CD14-positive monocyte (primary cell): ENCODE results near the gene TBCK. TPM values are rescaled to one million over a fixed set of nuclear protein-coding genes. Genes with fewer than 3 reads are reported as not detected.
A peak's percentile ranks its signal among the peaks of the same experiment; 100 is the strongest.

Source experiments
- DNase-seq, 3 donors: peaks; one replicate each; pipeline ENCODE4 v3.0.0-alpha.2; 2011 to 2022
- H2AFZ ChIP-seq: 2 replicates; pipeline ENCODE4 v1.6.0; 2012; ENCODE audit warnings: mild to moderate bottlenecking, low read depth, low read length, inconsistent platforms; ENCODE audit not compliant: insufficient read depth, poor library complexity, severe bottlenecking
- H3K27ac ChIP-seq, 2 donors: 1 replicate in 1 of 2; 2 replicates in 1 of 2; pipeline ENCODE4 v1.5.1; 2012 to 2013; ENCODE audit warnings: low read length in 2 of 2, control low read depth in 1 of 2, inconsistent platforms in 1 of 2, low read depth in 1 of 2, mild to moderate bottlenecking in 1 of 2
- H3K27me3 ChIP-seq, 2 donors: one replicate each; pipeline versions ENCODE4 v1.6.0 to v1.6.1; 2011 to 2013; ENCODE audit warnings: low read length in 2 of 2; ENCODE audit not compliant: control insufficient read depth in 2 of 2, insufficient read depth in 2 of 2
- H3K36me3 ChIP-seq, 2 donors: replicated peaks in 1 of 2; 1 replicate in 1 of 2; 2 replicates in 1 of 2; pipeline versions ENCODE4 v1.5.1 to v1.6.1; 2012 to 2013; ENCODE audit warnings: low read length in 2 of 2, control low read depth in 1 of 2, inconsistent platforms in 1 of 2, mild to moderate bottlenecking in 1 of 2; ENCODE audit not compliant: insufficient read depth in 2 of 2, control insufficient read depth in 1 of 2
- H3K4me1 ChIP-seq, 2 donors: 1 replicate in 1 of 2; 2 replicates in 1 of 2; pipeline versions ENCODE4 v1.5.1 to v1.6.1; 2012 to 2013; ENCODE audit warnings: low read length in 2 of 2, control low read depth in 1 of 2, inconsistent platforms in 1 of 2, mild to moderate bottlenecking in 1 of 2, moderate library complexity in 1 of 2; ENCODE audit not compliant: insufficient read depth in 2 of 2, control insufficient read depth in 1 of 2
- H3K4me2 ChIP-seq: replicated peaks from 2 replicates; pipeline ENCODE3; 2012; ENCODE audit warnings: low read length, moderate library complexity, mild to moderate bottlenecking; ENCODE audit not compliant: poor library complexity, severe bottlenecking; ENCODE audit errors: extremely low read depth
- H3K4me3 ChIP-seq, 3 experiments: fragments of 200-600 bp in 1 of 3; sonication (generic) in 1 of 3; replicated peaks in 1 of 3; 1 replicate in 2 of 3; 2 replicates in 1 of 3; pipeline ENCODE4 v1.5.1; 2011 to 2013; ENCODE audit warnings: low read length in 3 of 3, mild to moderate bottlenecking in 3 of 3, control low read depth in 2 of 3, low read depth in 2 of 3, inconsistent platforms in 1 of 3, moderate library complexity in 1 of 3
- H3K79me2 ChIP-seq: 2 replicates; pipeline ENCODE4 v1.6.0; 2012; ENCODE audit warnings: mild to moderate bottlenecking, control low read depth, inconsistent platforms, low read length, moderate library complexity; ENCODE audit not compliant: insufficient read depth
- H3K9ac ChIP-seq: 2 replicates; pipeline ENCODE4 v1.6.0; 2017; ENCODE audit warnings: low read length, mild to moderate bottlenecking; ENCODE audit not compliant: insufficient read depth, poor library complexity, severe bottlenecking
- H3K9me3 ChIP-seq, 2 donors: replicated peaks in 1 of 2; 1 replicate in 1 of 2; 2 replicates in 1 of 2; pipeline versions ENCODE4 v1.5.1 to v1.6.1; 2012 to 2013; ENCODE audit warnings: low read length in 2 of 2, control low read depth in 1 of 2; ENCODE audit not compliant: control insufficient read depth in 1 of 2, insufficient read depth in 1 of 2
- H4K20me1 ChIP-seq: 2 replicates; pipeline ENCODE4 v1.6.0; 2012; ENCODE audit warnings: mild to moderate bottlenecking, low read length, control low read depth, moderate library complexity; ENCODE audit not compliant: insufficient read depth
- H3K27ac Mint-ChIP-seq, 7 donors: one replicate each; pipeline ENCODE4 v1.8.0; 2020; ENCODE audit warnings: mild to moderate bottlenecking in 7 of 7, mixed read lengths in 7 of 7, moderate library complexity in 6 of 7, inconsistent platforms in 2 of 7
- H3K27me3 Mint-ChIP-seq, 3 donors: one replicate each; pipeline ENCODE4 v1.8.0; 2021 to 2022; ENCODE audit warnings: low read depth in 3 of 3, mild to moderate bottlenecking in 3 of 3, mixed read lengths in 3 of 3, moderate library complexity in 3 of 3, inconsistent platforms in 1 of 3
- H3K36me3 Mint-ChIP-seq, 2 donors: one replicate each; pipeline ENCODE4 v1.8.0; 2020; ENCODE audit warnings: mixed read lengths in 2 of 2, inconsistent platforms in 1 of 2, mild to moderate bottlenecking in 1 of 2
- H3K4me1 Mint-ChIP-seq: one replicate; pipeline ENCODE4 v1.8.0; 2020; ENCODE audit warnings: mild to moderate bottlenecking, mixed read lengths
- H3K4me3 Mint-ChIP-seq, 2 donors: one replicate each; pipeline ENCODE4 v1.8.0; 2020; ENCODE audit warnings: mild to moderate bottlenecking in 2 of 2, mixed read lengths in 2 of 2, moderate library complexity in 1 of 2
- H3K9me3 Mint-ChIP-seq, 7 donors: one replicate each; pipeline ENCODE4 v1.8.0; 2020 to 2022; ENCODE audit warnings: mixed read lengths in 7 of 7, mild to moderate bottlenecking in 6 of 7, moderate library complexity in 6 of 7, inconsistent platforms in 2 of 7
- CTCF ChIP-seq: fragments of 200-600 bp; IDR thresholded peaks from one replicate; pipeline ENCODE4 v1.8.0; 2022; ENCODE audit warnings: antibody characterized with exemption, mild to moderate bottlenecking
- WGBS: methylation state at CpG from one replicate; pipeline ENCODE4 v1.1.5; 2013; ENCODE audit warnings: missing lambda C conversion rate; ENCODE audit not compliant: insufficient coverage; 5-methylcytosine and 5-hydroxymethylcytosine counted together
- intact Hi-C, 2 donors: fragments of 100-400 bp; cut with micrococcal nuclease; formaldehyde crosslinking; loops; one replicate each; pipeline versions ENCODE4 v1.15.0 to v1.15.1; 2023
- polyA plus RNA-seq, 3 donors: library from polyadenylated mRNA; depleted of rRNA in 1 of 3; unstranded in 2 of 3; stranded (reverse) in 1 of 3; fragments of 300-500 nt in 2 of 3; fragments of >200 nt in 1 of 3; fragmentation: Illumina TruSeq in 2 of 3; gene quantifications; 1 replicate in 2 of 3; 2 replicates in 1 of 3; pipeline ENCODE4 v1.2.3, GENCODE V29; 2012 to 2021

TBCK gene
- polyA plus RNA-seq, 3 donors: 8.0 to 14.0 (median 12.5) TPM

GRCh38 chr4:106210021-106210420, 106.0 kb downstream of the TBCK start:
- intact Hi-C loops: no loop called here

GRCh38 chr4:106208481-106209460, 107.2 kb downstream of the TBCK start:
- H3K36me3 ChIP-seq: peaks cover 6 to 10% of the 10 kb centered on the region in 2 donors
- TF ChIP-seq CTCF: no peak
- H3K9me3 ChIP-seq: no peaks in the 10 kb centered on the region
- no peaks in the 10 kb centered on the region for H3K27me3 ChIP-seq
- intact Hi-C loops: no loop called here
- H3K27ac ChIP-seq: no peak overlapping the region
- Mint-ChIP-seq H3K4me3 (no peak overlapping the region), H3K27me3 (peaks cover 0 to 2% (median 0%) of the 10 kb centered on the region in 3 donors), H3K27ac (no peak overlapping the region), H3K4me1 (no peaks in the 10 kb centered on the region), H3K36me3 (peaks cover 9 to 35% of the 10 kb centered on the region in 2 donors), H3K9me3 (no peaks in the 10 kb centered on the region)
- DNase-seq: peak in 1 of 3 donors; percentile 3
- no peak overlapping the region for H3K9ac ChIP-seq
- H3K4me2 ChIP-seq: no peak overlapping the region
- H3K79me2 ChIP-seq: no peaks in the 10 kb centered on the region
- H2AFZ ChIP-seq: no peak overlapping the region
- no peaks in the 10 kb centered on the region for H4K20me1 ChIP-seq
- no peak overlapping the region for H3K4me3 ChIP-seq
- no peaks in the 10 kb centered on the region for H3K4me1 ChIP-seq
- 94% methylated on average over 3 of the region's 5 CpGs for WGBS

More at GRCh38 chr4:106210021-106210420, 106.0 kb downstream of the TBCK start:
- Histone ChIP-seq H3K36me3 (peaks cover 6 to 10% of the 10 kb centered on the region in 2 donors), H3K27ac (no peak overlapping the region), H3K27me3 (no peaks in the 10 kb centered on the region), H4K20me1 (no peaks in the 10 kb centered on the region), H2AFZ (no peak overlapping the region), H3K4me1 (no peaks in the 10 kb centered on the region), H3K4me3 (no peak overlapping the region), H3K9ac (no peak overlapping the region), H3K9me3 (no peaks in the 10 kb centered on the region), H3K79me2 (no peaks in the 10 kb centered on the region), H3K4me2 (no peak overlapping the region)
- no peak for TF ChIP-seq CTCF
- H3K4me3 Mint-ChIP-seq: no peak overlapping the region
- H3K27ac Mint-ChIP-seq: no peak overlapping the region
- H3K27me3 Mint-ChIP-seq: peaks cover 0 to 2% (median 0%) of the 10 kb centered on the region in 3 donors
- no peaks in the 10 kb centered on the region for H3K4me1 Mint-ChIP-seq
- DNase-seq: no peak
- peaks cover 9 to 32% of the 10 kb centered on the region in 2 donors for H3K36me3 Mint-ChIP-seq
- H3K9me3 Mint-ChIP-seq: peaks cover 0 to 2% (median 0%) of the 10 kb centered on the region in 7 donors
